Measurements from ENCODE around the gene EGFR.
"Not testable (repeated sequence)": the region's sequence is repeated elsewhere in the genome, so short reads cannot be mapped to it uniquely, and the experiment has no call there.

The EGFR gene

GRCh38 chr7:55164527-55164926 is 145.7 kb downstream of the EGFR start:
- H3K36me3 Mint-ChIP-seq: no peaks in the 10 kb centered on the region
- no peaks in the 10 kb centered on the region for H3K4me1 Mint-ChIP-seq (ENCODE audit: low read depth)
- no peak overlapping the region for H3K4me3 Mint-ChIP-seq
- H3K27me3 Mint-ChIP-seq: peaks cover 2% of the 10 kb centered on the region
- peaks cover 8% of the 10 kb centered on the region for H3K9me3 Mint-ChIP-seq (ENCODE audit: low read depth)
- no peak overlapping the region for H3K27ac Mint-ChIP-seq

DNA sequence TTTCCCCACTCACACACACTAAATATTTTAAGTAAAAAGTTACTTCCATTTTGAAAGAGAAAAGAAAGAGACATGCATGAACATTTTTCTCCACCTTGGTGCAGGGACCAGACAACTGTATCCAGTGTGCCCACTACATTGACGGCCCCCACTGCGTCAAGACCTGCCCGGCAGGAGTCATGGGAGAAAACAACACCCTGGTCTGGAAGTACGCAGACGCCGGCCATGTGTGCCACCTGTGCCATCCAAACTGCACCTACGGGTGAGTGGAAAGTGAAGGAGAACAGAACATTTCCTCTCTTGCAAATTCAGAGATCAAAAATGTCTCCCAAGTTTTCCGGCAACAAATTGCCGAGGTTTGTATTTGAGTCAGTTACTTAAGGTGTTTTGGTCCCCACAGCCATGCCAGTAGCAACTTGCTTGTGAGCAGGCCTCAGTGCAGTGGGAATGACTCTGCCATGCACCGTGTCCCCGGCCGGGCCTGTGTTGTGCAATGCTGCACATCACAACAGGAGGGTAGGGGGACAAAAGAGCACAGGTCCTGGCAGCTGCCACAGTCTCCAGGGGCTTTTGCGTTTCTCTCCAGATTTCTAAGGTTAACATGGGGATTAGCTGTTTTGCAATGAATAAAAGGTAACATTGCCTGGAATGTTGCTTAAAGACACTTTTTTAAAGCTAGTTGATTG is 146.5 kb downstream of the EGFR start:
- no peak overlapping the region for H3K27ac Mint-ChIP-seq
- H3K4me3 Mint-ChIP-seq: no peak overlapping the region
- H3K27me3 Mint-ChIP-seq: peaks cover 2% of the 10 kb centered on the region
- peaks cover 8% of the 10 kb centered on the region for H3K9me3 Mint-ChIP-seq (ENCODE audit: low read depth)
- H3K4me1 Mint-ChIP-seq (ENCODE audit: low read depth): no peaks in the 10 kb centered on the region
- H3K36me3 Mint-ChIP-seq: no peaks in the 10 kb centered on the region

GRCh38 chr7:55167296-55167695 is 148.5 kb downstream of the EGFR start:
- not testable (repeated sequence) for H3K4me1 Mint-ChIP-seq (ENCODE audit: low read depth); H3K36me3 Mint-ChIP-seq; H3K27ac Mint-ChIP-seq; H3K27me3 Mint-ChIP-seq; H3K9me3 Mint-ChIP-seq (ENCODE audit: low read depth); H3K4me3 Mint-ChIP-seq

DNA sequence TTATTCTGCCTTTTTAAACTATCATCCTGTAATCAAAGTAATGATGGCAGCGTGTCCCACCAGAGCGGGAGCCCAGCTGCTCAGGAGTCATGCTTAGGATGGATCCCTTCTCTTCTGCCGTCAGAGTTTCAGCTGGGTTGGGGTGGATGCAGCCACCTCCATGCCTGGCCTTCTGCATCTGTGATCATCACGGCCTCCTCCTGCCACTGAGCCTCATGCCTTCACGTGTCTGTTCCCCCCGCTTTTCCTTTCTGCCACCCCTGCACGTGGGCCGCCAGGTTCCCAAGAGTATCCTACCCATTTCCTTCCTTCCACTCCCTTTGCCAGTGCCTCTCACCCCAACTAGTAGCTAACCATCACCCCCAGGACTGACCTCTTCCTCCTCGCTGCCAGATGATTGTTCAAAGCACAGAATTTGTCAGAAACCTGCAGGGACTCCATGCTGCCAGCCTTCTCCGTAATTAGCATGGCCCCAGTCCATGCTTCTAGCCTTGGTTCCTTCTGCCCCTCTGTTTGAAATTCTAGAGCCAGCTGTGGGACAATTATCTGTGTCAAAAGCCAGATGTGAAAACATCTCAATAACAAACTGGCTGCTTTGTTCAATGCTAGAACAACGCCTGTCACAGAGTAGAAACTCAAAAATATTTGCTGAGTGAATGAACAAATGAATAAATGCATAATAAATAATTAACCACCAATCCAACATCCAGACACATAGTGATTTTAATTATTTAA is 151.7 kb downstream of the EGFR start:
- Mint-ChIP-seq H3K36me3 (no peaks in the 10 kb centered on the region), H3K4me3 (no peak overlapping the region), H3K27ac (no peak overlapping the region), H3K9me3 (ENCODE audit: low read depth) (peaks cover 8% of the 10 kb centered on the region), H3K27me3 (no peaks in the 10 kb centered on the region), H3K4me1 (ENCODE audit: low read depth) (no peaks in the 10 kb centered on the region)

DNA sequence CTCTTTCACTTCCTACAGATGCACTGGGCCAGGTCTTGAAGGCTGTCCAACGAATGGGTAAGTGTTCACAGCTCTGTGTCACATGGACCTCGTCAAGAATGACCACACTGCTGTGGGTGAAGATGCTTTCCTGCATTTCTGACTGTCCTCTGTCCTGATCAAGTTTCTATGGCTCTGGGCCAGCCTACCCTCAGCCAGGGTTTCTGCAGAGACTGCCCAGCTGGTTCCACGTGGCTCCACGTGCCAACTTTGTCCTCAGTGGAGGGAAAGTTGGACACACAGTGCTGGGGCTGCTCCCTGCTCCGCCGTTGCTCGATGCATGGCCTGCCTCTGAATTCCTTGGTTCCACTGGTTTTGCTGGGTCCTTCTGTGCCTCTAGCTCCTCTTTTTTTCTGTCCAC is 152.3 kb downstream of the EGFR start:
- Mint-ChIP-seq H3K4me1 (ENCODE audit: low read depth) (no peaks in the 10 kb centered on the region), H3K4me3 (no peak overlapping the region), H3K36me3 (no peaks in the 10 kb centered on the region), H3K27me3 (no peaks in the 10 kb centered on the region), H3K27ac (no peak overlapping the region), H3K9me3 (ENCODE audit: low read depth) (peaks cover 7% of the 10 kb centered on the region)

DNA sequence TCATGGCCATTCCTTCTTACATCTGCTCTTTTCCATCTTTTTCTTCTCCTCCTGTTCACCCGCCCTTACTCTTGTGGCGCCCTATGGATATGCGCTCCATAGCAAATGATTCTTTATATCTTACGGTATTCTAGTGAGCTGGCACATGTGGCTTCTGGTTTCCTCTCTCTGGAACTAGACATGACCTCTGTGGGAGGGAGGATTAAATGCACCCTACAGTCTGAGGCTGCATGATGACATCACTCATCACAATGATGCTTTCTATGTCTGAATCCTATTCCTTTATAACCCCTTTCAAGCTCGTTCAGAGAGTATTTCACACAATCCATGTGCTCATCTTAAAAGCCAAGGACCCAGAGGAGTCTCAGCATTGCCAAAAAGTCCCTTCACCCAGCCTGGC is 153.3 kb downstream of the EGFR start:
- Mint-ChIP-seq H3K36me3 (no peaks in the 10 kb centered on the region), H3K27me3 (no peaks in the 10 kb centered on the region), H3K9me3 (ENCODE audit: low read depth) (peaks cover 3% of the 10 kb centered on the region), H3K4me1 (ENCODE audit: low read depth) (no peaks in the 10 kb centered on the region), H3K4me3 (no peak overlapping the region), H3K27ac (no peak overlapping the region)

GRCh38 chr7:55172881-55173609 is 154.2 kb downstream of the EGFR start:
- Mint-ChIP-seq H3K9me3 (ENCODE audit: low read depth) (no peaks in the 10 kb centered on the region), H3K4me3 (no peak overlapping the region), H3K27me3 (no peaks in the 10 kb centered on the region), H3K27ac (no peak overlapping the region), H3K36me3 (no peaks in the 10 kb centered on the region), H3K4me1 (ENCODE audit: low read depth) (no peaks in the 10 kb centered on the region)

GRCh38 chr7:55173671-55174070 is 154.9 kb downstream of the EGFR start:
- H3K36me3 Mint-ChIP-seq: no peaks in the 10 kb centered on the region
- H3K4me3 Mint-ChIP-seq: no peak overlapping the region
- no peaks in the 10 kb centered on the region for H3K27me3 Mint-ChIP-seq
- H3K27ac Mint-ChIP-seq: no peak overlapping the region
- H3K4me1 Mint-ChIP-seq (ENCODE audit: low read depth): no peaks in the 10 kb centered on the region
- H3K9me3 Mint-ChIP-seq (ENCODE audit: low read depth): no peaks in the 10 kb centered on the region

DNA sequence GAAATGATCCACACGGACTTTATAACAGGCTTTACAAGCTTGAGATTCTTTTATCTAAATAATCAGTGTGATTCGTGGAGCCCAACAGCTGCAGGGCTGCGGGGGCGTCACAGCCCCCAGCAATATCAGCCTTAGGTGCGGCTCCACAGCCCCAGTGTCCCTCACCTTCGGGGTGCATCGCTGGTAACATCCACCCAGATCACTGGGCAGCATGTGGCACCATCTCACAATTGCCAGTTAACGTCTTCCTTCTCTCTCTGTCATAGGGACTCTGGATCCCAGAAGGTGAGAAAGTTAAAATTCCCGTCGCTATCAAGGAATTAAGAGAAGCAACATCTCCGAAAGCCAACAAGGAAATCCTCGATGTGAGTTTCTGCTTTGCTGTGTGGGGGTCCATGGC is 155.6 kb downstream of the EGFR start:
- no peaks in the 10 kb centered on the region for H3K4me1 Mint-ChIP-seq (ENCODE audit: low read depth)
- H3K36me3 Mint-ChIP-seq: no peaks in the 10 kb centered on the region
- H3K4me3 Mint-ChIP-seq: no peak overlapping the region
- H3K27me3 Mint-ChIP-seq: no peaks in the 10 kb centered on the region
- H3K27ac Mint-ChIP-seq: no peak overlapping the region
- H3K9me3 Mint-ChIP-seq (ENCODE audit: low read depth): no peaks in the 10 kb centered on the region

DNA sequence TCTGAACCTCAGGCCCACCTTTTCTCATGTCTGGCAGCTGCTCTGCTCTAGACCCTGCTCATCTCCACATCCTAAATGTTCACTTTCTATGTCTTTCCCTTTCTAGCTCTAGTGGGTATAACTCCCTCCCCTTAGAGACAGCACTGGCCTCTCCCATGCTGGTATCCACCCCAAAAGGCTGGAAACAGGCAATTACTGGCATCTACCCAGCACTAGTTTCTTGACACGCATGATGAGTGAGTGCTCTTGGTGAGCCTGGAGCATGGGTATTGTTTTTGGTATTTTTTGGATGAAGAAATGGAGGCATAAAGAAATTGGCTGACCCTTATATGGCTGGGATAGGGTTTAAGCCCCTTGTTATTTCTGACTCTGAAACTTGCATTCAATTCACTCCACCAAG is 156.0 kb downstream of the EGFR start:
- Mint-ChIP-seq H3K36me3 (no peaks in the 10 kb centered on the region), H3K27ac (no peak overlapping the region), H3K4me3 (no peak overlapping the region), H3K9me3 (ENCODE audit: low read depth) (no peaks in the 10 kb centered on the region), H3K4me1 (ENCODE audit: low read depth) (no peaks in the 10 kb centered on the region), H3K27me3 (no peaks in the 10 kb centered on the region)

GRCh38 chr7:55177068-55177530 is 158.3 kb downstream of the EGFR start:
- H3K27ac Mint-ChIP-seq: no peak overlapping the region

GRCh38 chr7:55177589-55178261 is 158.9 kb downstream of the EGFR start:
- H3K4me1 Mint-ChIP-seq (ENCODE audit: low read depth): no peaks in the 10 kb centered on the region
- no peaks in the 10 kb centered on the region for H3K36me3 Mint-ChIP-seq
- no peaks in the 10 kb centered on the region for H3K27me3 Mint-ChIP-seq
- H3K9me3 Mint-ChIP-seq (ENCODE audit: low read depth): no peaks in the 10 kb centered on the region
- no peak overlapping the region for H3K4me3 Mint-ChIP-seq
- H3K27ac Mint-ChIP-seq: no peak overlapping the region

More at GRCh38 chr7:55177068-55177530, 158.3 kb downstream of the EGFR start:
- Mint-ChIP-seq H3K9me3 (ENCODE audit: low read depth) (no peaks in the 10 kb centered on the region), H3K36me3 (no peaks in the 10 kb centered on the region), H3K4me3 (no peak overlapping the region), H3K27me3 (no peaks in the 10 kb centered on the region), H3K4me1 (ENCODE audit: low read depth) (no peaks in the 10 kb centered on the region)

DNA sequence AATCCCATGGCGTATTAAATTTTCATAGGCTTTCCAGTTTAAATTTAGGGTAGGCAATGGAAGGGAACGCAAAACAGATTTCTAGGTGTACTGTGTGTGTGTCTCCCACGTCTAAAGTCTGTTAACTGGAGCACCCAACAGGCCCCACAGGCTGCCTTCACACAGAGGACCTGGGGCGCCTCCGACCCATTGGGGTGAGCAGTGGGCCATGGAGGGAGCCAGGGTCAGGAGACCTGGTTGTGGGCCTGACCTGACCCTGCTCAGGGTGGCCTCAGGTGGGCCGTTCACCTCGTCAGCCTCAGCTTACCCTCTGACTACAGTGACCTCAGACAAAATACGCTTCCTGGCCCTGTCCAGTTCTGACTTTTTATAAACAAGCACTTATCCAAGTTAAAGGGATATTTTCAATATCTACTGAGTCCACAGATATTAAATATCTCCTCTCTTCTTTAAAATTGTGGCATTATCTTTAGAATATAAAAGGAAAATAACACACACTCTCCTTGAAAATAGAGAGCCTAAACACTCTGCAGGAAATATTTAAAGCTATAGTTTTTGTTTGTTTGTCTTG is 159.6 kb downstream of the EGFR start:
- no peak overlapping the region for H3K27ac Mint-ChIP-seq
- H3K27me3 Mint-ChIP-seq: no peaks in the 10 kb centered on the region
- H3K36me3 Mint-ChIP-seq: no peaks in the 10 kb centered on the region
- H3K9me3 Mint-ChIP-seq (ENCODE audit: low read depth): no peaks in the 10 kb centered on the region
- H3K4me1 Mint-ChIP-seq (ENCODE audit: low read depth): no peaks in the 10 kb centered on the region
- H3K4me3 Mint-ChIP-seq: no peak overlapping the region

GRCh38 chr7:55178863-55179773 is 160.3 kb downstream of the EGFR start:
- no peaks in the 10 kb centered on the region for H3K4me1 Mint-ChIP-seq (ENCODE audit: low read depth)
- H3K27ac Mint-ChIP-seq: no peak overlapping the region
- no peak overlapping the region for H3K4me3 Mint-ChIP-seq
- no peaks in the 10 kb centered on the region for H3K27me3 Mint-ChIP-seq
- no peaks in the 10 kb centered on the region for H3K36me3 Mint-ChIP-seq
- no peaks in the 10 kb centered on the region for H3K9me3 Mint-ChIP-seq (ENCODE audit: low read depth)
